ENCODE measurements around the gene PDLIM3.

GRCh38 chr4:185488650-185489049 is 46.7 kb downstream of the PDLIM3 start:
- TF ChIP-seq, protein P1, sequence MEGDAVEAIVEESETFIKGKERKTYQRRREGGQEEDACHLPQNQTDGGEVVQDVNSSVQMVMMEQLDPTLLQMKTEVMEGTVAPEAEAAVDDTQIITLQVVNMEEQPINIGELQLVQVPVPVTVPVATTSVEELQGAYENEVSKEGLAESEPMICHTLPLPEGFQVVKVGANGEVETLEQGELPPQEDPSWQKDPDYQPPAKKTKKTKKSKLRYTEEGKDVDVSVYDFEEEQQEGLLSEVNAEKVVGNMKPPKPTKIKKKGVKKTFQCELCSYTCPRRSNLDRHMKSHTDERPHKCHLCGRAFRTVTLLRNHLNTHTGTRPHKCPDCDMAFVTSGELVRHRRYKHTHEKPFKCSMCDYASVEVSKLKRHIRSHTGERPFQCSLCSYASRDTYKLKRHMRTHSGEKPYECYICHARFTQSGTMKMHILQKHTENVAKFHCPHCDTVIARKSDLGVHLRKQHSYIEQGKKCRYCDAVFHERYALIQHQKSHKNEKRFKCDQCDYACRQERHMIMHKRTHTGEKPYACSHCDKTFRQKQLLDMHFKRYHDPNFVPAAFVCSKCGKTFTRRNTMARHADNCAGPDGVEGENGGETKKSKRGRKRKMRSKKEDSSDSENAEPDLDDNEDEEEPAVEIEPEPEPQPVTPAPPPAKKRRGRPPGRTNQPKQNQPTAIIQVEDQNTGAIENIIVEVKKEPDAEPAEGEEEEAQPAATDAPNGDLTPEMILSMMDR (IDR thresholded peaks at IDR 0.05), result no peak
- TF ChIP-seq EP300 (IDR thresholded peaks at IDR 0.05; ENCODE audit: borderline replicate concordance in 1 of 2, low read depth in 1 of 2, low read length in 1 of 2), result no peak
- no peak for TF ChIP-seq SMC3 (IDR thresholded peaks at IDR 0.05; ENCODE audit: low read depth, low read length)
- TF ChIP-seq TAF1 (IDR thresholded peaks at IDR 0.05; ENCODE audit: borderline replicate concordance, low read depth, low read length), result no peak
- TF ChIP-seq, protein P2, sequence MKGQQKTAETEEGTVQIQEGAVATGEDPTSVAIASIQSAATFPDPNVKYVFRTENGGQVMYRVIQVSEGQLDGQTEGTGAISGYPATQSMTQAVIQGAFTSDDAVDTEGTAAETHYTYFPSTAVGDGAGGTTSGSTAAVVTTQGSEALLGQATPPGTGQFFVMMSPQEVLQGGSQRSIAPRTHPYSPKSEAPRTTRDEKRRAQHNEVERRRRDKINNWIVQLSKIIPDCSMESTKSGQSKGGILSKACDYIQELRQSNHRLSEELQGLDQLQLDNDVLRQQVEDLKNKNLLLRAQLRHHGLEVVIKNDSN (IDR thresholded peaks at IDR 0.05; ENCODE audit: borderline replicate concordance, low read depth), result no peak
- TF ChIP-seq, protein P3, sequence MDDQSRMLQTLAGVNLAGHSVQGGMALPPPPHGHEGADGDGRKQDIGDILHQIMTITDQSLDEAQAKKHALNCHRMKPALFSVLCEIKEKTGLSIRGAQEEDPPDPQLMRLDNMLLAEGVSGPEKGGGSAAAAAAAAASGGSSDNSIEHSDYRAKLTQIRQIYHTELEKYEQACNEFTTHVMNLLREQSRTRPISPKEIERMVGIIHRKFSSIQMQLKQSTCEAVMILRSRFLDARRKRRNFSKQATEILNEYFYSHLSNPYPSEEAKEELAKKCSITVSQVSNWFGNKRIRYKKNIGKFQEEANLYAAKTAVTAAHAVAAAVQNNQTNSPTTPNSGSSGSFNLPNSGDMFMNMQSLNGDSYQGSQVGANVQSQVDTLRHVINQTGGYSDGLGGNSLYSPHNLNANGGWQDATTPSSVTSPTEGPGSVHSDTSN (IDR thresholded peaks at IDR 0.05), result no peak
- no peak for TF ChIP-seq EZH2phosphoT487 (IDR thresholded peaks at IDR 0.05; ENCODE audit: borderline replicate concordance, low read depth)
